AG04450 (cell line): ENCODE results near the gene ZC3H18. TPM values are rescaled to one million over a fixed set of nuclear protein-coding genes. Genes with fewer than 3 reads are reported as not detected.
A peak's percentile ranks its signal among the peaks of the same experiment; 100 is the strongest.

Experiments used
- CTCF ChIA-PET: fragments of 300-600, 350-600 bp; formaldehyde crosslinking; extraction: SDS; loops from one replicate; lab custom pipeline; 2022; ENCODE audit warnings: antibody characterized with exemption, inconsistent platforms; lab: Charles Lee
- POLR2A ChIA-PET: fragments of 350-600 bp; formaldehyde crosslinking; extraction: SDS; loops from one replicate; lab custom pipeline; 2021; ENCODE audit warnings: antibody characterized with exemption, inconsistent platforms; lab: Yijun Ruan, JAX
- DNase-seq: peaks from one replicate; pipeline ENCODE4 v3.0.0-alpha.2; 2011; ENCODE audit warnings: low read depth, low spot score
- H3K27ac ChIP-seq: one replicate; pipeline ENCODE4 v1.5.1; 2012; ENCODE audit warnings: low read depth, low read length, control low read depth
- H3K27me3 ChIP-seq: one replicate; pipeline ENCODE4 v1.6.0; 2012; ENCODE audit warnings: low read length; ENCODE audit not compliant: control insufficient read depth, insufficient read depth
- H3K4me3 ChIP-seq: 2 replicates; pipeline ENCODE4 v1.5.1; 2011; ENCODE audit warnings: mild to moderate bottlenecking, low read depth, low read length, control low read depth
- H3K9me3 ChIP-seq: 2 replicates; pipeline ENCODE4 v1.5.1; 2012; ENCODE audit warnings: low read length; ENCODE audit not compliant: control insufficient read depth, insufficient read depth
- CTCF ChIP-seq: IDR thresholded peaks from 2 replicates; pipeline ENCODE4 v1.5.1; 2011; ENCODE audit warnings: low read depth, low read length, control low read depth, inconsistent platforms
- polyA plus RNA-seq: library from polyadenylated mRNA; depleted of rRNA; stranded (reverse); fragments of >200 nt; gene quantifications from 2 replicates; pipeline ENCODE4 v1.2.3, GENCODE V29; 2011

ZC3H18 gene
- polyA plus RNA-seq, 1 experiment = 10.1 TPM

GRCh38 chr16:88569614-88569984, 604 bp upstream of the ZC3H18 start:
- no peak for TF ChIP-seq CTCF
- Histone ChIP-seq H3K9me3 (no peaks in the 10 kb centered on the region; the same call in 1 of the 2 replicates), H3K4me3 (peak overlapping the region; percentile 73), H3K27ac (no peak overlapping the region), H3K27me3 (no peaks in the 10 kb centered on the region)
- ChIA-PET CTCF (interaction anchor here (1.0 kb wide), 1 partner anchor 10 kb away, joined by 7 read pairs; no protein-coding TSS in a partner anchor), POLR2A (interaction anchor here (0.6 to 1.5 kb wide), 14 partner anchors 9 to 998 kb away, joined by 3 to 8 read pairs (median 3); partner anchors contain the start of genes APRT and SLC7A5)
- DNase-seq = no peak

GRCh38 chr16:88570691-88571092, 489 bp downstream of the ZC3H18 start:
- POLR2A ChIA-PET = interaction anchor here (0.5 to 1.5 kb wide), 5 partner anchors 10 to 1364 kb away, joined by 3 to 10 read pairs (median 5); partner anchors contain the start of genes APRT and MVD
- H3K4me3 ChIP-seq = peak overlapping the region; percentile 83
- H3K27ac ChIP-seq = no peak overlapping the region
- no peak for DNase-seq
- no peaks in the 10 kb centered on the region for H3K27me3 ChIP-seq
- H3K9me3 ChIP-seq = no peaks in the 10 kb centered on the region; the same call in 1 of the 2 replicates
- CTCF ChIA-PET = interaction anchor here (1.0 kb wide), 1 partner anchor 12 kb away, joined by 7 read pairs; no protein-coding TSS in a partner anchor
- no peak for TF ChIP-seq CTCF

- no peak for TF ChIP-seq CTCF
- no peak overlapping the region for H3K4me3 ChIP-seq
- no peaks in the 10 kb centered on the region for H3K27me3 ChIP-seq
- POLR2A ChIA-PET = no interaction called here
- no peak overlapping the region for H3K27ac ChIP-seq
- DNase-seq = no peak
- CTCF ChIA-PET = no interaction called here
- H3K9me3 ChIP-seq = no peaks in the 10 kb centered on the region; the same call in 1 of the 2 replicates
Observed at GRCh38 chr16:88575251-88575650, 5.0 kb downstream of the ZC3H18 start.

GRCh38 chr16:88576307-88576706, 6.1 kb downstream of the ZC3H18 start:
- H3K27me3 ChIP-seq = no peaks in the 10 kb centered on the region
- no peak overlapping the region for H3K4me3 ChIP-seq
- no peaks in the 10 kb centered on the region for H3K9me3 ChIP-seq
- H3K27ac ChIP-seq = no peak overlapping the region
- CTCF ChIA-PET = no interaction called here
- DNase-seq = no peak
- POLR2A ChIA-PET = no interaction called here
- TF ChIP-seq CTCF = no peak

GRCh38 chr16:88577166-88577565, 7.0 kb downstream of the ZC3H18 start:
- CTCF ChIA-PET = interaction anchor here (0.6 kb wide), 1 partner anchor 672 kb away, joined by 3 read pairs; no protein-coding TSS in a partner anchor
- no peaks in the 10 kb centered on the region for H3K9me3 ChIP-seq
- TF ChIP-seq CTCF = no peak
- no peak overlapping the region for H3K27ac ChIP-seq
- H3K4me3 ChIP-seq = no peak overlapping the region
- no peak for DNase-seq
- POLR2A ChIA-PET = no interaction called here
- no peaks in the 10 kb centered on the region for H3K27me3 ChIP-seq
